K562 (cell line): ENCODE results near the gene MYH7B.

Experiments used
- CTCF ChIP-seq, 3 experiments: IDR thresholded peaks in 2 of 3; conservative IDR thresholded peaks in 1 of 3; 2 replicates each; pipeline ENCODE4 v1.5.1; 2011 to 2012; ENCODE audit warnings: low read length in 3 of 3, mild to moderate bottlenecking in 3 of 3, control low read depth in 2 of 3, improper control_type of control experiment in 1 of 3, inconsistent platforms in 1 of 3, low read depth in 1 of 3, mixed read lengths in 1 of 3, moderate library complexity in 1 of 3; ENCODE audit not compliant: insufficient read depth in 2 of 3
- EHMT2 ChIP-seq: fragments of 450-650 bp; IDR thresholded peaks from 2 replicates; pipeline ENCODE4 v1.6.1; 2018; ENCODE audit warnings: antibody characterized with exemption
- HOMEZ ChIP-seq: fragments of 250-450 bp; sonication (Bioruptor Pico); IDR thresholded peaks from 2 replicates; pipeline ENCODE4 v1.4.0; 2020; ENCODE audit warnings: mild to moderate bottlenecking, moderate library complexity
- KLF6 ChIP-seq: fragments of 250-450 bp; sonication (Bioruptor Pico); IDR thresholded peaks from 2 replicates; pipeline ENCODE4 v1.4.0; 2020; ENCODE audit warnings: mild to moderate bottlenecking, moderate library complexity, borderline replicate concordance
- MAX ChIP-seq: sonication (generic); formaldehyde crosslinking; IDR thresholded peaks from 2 replicates; pipeline ENCODE4 v1.9.0; 2022; ENCODE audit warnings: mild to moderate bottlenecking, missing genetic modification reagents
- MAZ ChIP-seq, 2 experiments: fragments of 450-650 bp in 1 of 2; sonication (generic) in 1 of 2; formaldehyde crosslinking; IDR thresholded peaks in 1 of 2; conservative IDR thresholded peaks in 1 of 2; 2 replicates each; pipeline versions ENCODE4 v1.4.0 to v1.5.0; 2020; ENCODE audit warnings: mild to moderate bottlenecking in 1 of 2, missing genetic modification reagents in 1 of 2
- POLR2A ChIP-seq: fragments of 450-650 bp; conservative IDR thresholded peaks from 2 replicates; pipeline ENCODE4 v1.6.1; 2016
- POLR2G ChIP-seq: fragments of 200-400 bp; formaldehyde crosslinking; IDR thresholded peaks from 2 replicates; pipeline ENCODE4 v1.6.1; 2017; ENCODE audit warnings: low read depth, mild to moderate bottlenecking, antibody characterized with exemption, low read length, moderate library complexity

GRCh38 chr20:34983995-34984735 is 28.5 kb downstream of the MYH7B start:
- TF ChIP-seq CTCF (IDR thresholded peaks at IDR 0.05 in 2 of 3, conservative IDR thresholded peaks at IDR 0.05 in 1 of 3; ENCODE audit: insufficient read depth in 2 of 3, low read depth in 1 of 3, low read length in 3 of 3) (no peak), POLR2A (no peak), HOMEZ (CRISPR knock-in tag) (no peak), POLR2G (no peak), MAZ (CRISPR knock-in tag; conservative IDR thresholded peaks at IDR 0.05 in 1 of 2, IDR thresholded peaks at IDR 0.05 in 1 of 2) (no peak), KLF6 (CRISPR knock-in tag) (no peak), MAX (CRISPR knock-in tag) (no peak), EHMT2 (no peak)
